ENCODE data around the gene GJA3. TPM values are rescaled to one million over a fixed set of nuclear protein-coding genes. Genes with fewer than 3 reads are reported as not detected.

The GJA3 gene
- total and polyA plus RNA-seq, 9 of the 15 experiments (the other 6 are each of a cell fraction or from before 2014, with no cell fraction given): 0.03 to 0.13 (median 0.04) TPM; not detected in 4

- Histone ChIP-seq H3K9ac (ENCODE audit: insufficient read depth in 1 of 2, low read depth in 2 of 2, low read length in 2 of 2) (no peak overlapping the region), H3K27ac (ENCODE audit: extremely low read depth, low read depth, low read length) (no peak overlapping the region), H3K4me1 (replicated peaks in 1 of 2; ENCODE audit: control insufficient read depth in 2 of 2, insufficient read depth in 2 of 2, low read length in 2 of 2) (peaks cover 4% of the 10 kb centered on the region in 2 experiments; a peak in 2 of 5 replicates), H3K9me3 (replicated peaks; ENCODE audit: control insufficient read depth, insufficient read depth, low read depth, low read length) (no peaks in the 10 kb centered on the region), H2AFZ (ENCODE audit: low read depth, low read length) (no peak overlapping the region), H3K27me3 (ENCODE audit: control insufficient read depth in 2 of 2, insufficient read depth in 2 of 2, low read length in 2 of 2) (peaks cover 4 to 19% of the 10 kb centered on the region in 2 experiments; a peak in 4 of 5 replicates), H3K9me1 (ENCODE audit: control insufficient read depth, insufficient read depth, low read length) (no peaks in the 10 kb centered on the region), H4K20me1 (replicated peaks; ENCODE audit: control insufficient read depth, insufficient read depth, low read length) (no peaks in the 10 kb centered on the region), H3K36me3 (ENCODE audit: control insufficient read depth, insufficient read depth, low read length) (no peaks in the 10 kb centered on the region), H3K4me2 (ENCODE audit: insufficient read depth, low read length) (no peak overlapping the region), H3K4me3 (no peak overlapping the region), H3K79me2 (ENCODE audit: control insufficient read depth, insufficient read depth, low read length) (no peaks in the 10 kb centered on the region)
- no TSS peak for BruUV-seq (replicated peaks)
- POLR2A ChIA-PET: no interaction called here
- 11% methylated on average over 12 of the region's 24 CpGs for WGBS (ENCODE audit: insufficient coverage, low coverage, missing lambda C conversion rate)
- ATAC-seq (no peak), DNase-seq (ENCODE audit: extremely low read depth in 1 of 4, low spot score in 3 of 4) (no peak), FAIRE-seq (no peak)
- in situ Hi-C loops (cut with MboI): no loop called here
- intact Hi-C loops (cut with micrococcal nuclease): no loop called here
- CTCF ChIA-PET (ENCODE audit: low intra/inter-chr PET ratio): no interaction called here
- TF ChIP-seq ZNF586 (CRISPR knock-in tag; conservative IDR thresholded peaks at IDR 0.05) (no peak), NONO (IDR thresholded peaks at IDR 0.05; ENCODE audit: low read depth in 2 of 2, low read length in 1 of 2) (no peak), MEIS2 (IDR thresholded peaks at IDR 0.05; ENCODE audit: partially characterized antibody) (no peak), MCM5 (IDR thresholded peaks at IDR 0.05; ENCODE audit: low read depth) (no peak), THAP12 (CRISPR knock-in tag; IDR thresholded peaks at IDR 0.05) (no peak), FOXP1 (CRISPR knock-in tag; IDR thresholded peaks at IDR 0.05) (no peak), ZNF589 (CRISPR knock-in tag; IDR thresholded peaks at IDR 0.05; ENCODE audit: low read depth) (no peak), CBX8 (IDR thresholded peaks at IDR 0.05; ENCODE audit: borderline replicate concordance, extremely low read depth, low read depth, low read length, poor library complexity, severe bottlenecking) (no peak), ZFP30 (CRISPR knock-in tag; IDR thresholded peaks at IDR 0.05; ENCODE audit: borderline replicate concordance) (no peak), TGIF2 (CRISPR knock-in tag; IDR thresholded peaks at IDR 0.05) (no peak), ASH1L (IDR thresholded peaks at IDR 0.05; ENCODE audit: borderline replicate concordance, low read depth, partially characterized antibody) (no peak), JUND (IDR thresholded peaks at IDR 0.05; ENCODE audit: borderline replicate concordance, low read depth, low read length) (no peak), JUND (tag; IDR thresholded peaks at IDR 0.05; ENCODE audit: borderline replicate concordance, low read depth, low read length) (no peak), BMI1 (IDR thresholded peaks at IDR 0.05; ENCODE audit: low read length) (no peak), MAFK (IDR thresholded peaks at IDR 0.05; ENCODE audit: low read length) (no peak), CTBP1 (IDR thresholded peaks at IDR 0.05; ENCODE audit: borderline replicate concordance) (no peak), CLOCK (CRISPR knock-in tag; IDR thresholded peaks at IDR 0.05; ENCODE audit: borderline replicate concordance) (no peak), MCM7 (IDR thresholded peaks at IDR 0.05) (no peak)
These were observed 30.7 kb upstream of the GJA3 start for GRCh38 chr13:20191311-20192157.
